ENCODE data around the gene CHCHD2. TPM values are rescaled to one million over a fixed set of nuclear protein-coding genes. Genes with fewer than 3 reads are reported as not detected.
"Not testable (repeated sequence)": the region's sequence is repeated elsewhere in the genome, so short reads cannot be mapped to it uniquely, and the experiment has no call there.

The CHCHD2 gene
- total and polyA plus RNA-seq, 2 donors, result 350 to 550 TPM

- not testable (repeated sequence) for DNase-seq (ENCODE audit: low read depth in 6 of 9, low spot score in 9 of 9); H3K4me3 ChIP-seq (ENCODE audit: low read length in 2 of 2); H3K4me1 ChIP-seq (ENCODE audit: control insufficient read depth in 2 of 2, insufficient read depth in 2 of 2, low read length in 2 of 2); H3K36me3 ChIP-seq (ENCODE audit: control insufficient read depth in 2 of 2, insufficient read depth in 2 of 2, low read length in 1 of 2); H3K27ac ChIP-seq (ENCODE audit: low read depth in 1 of 2, low read length in 1 of 2); H3K9me3 ChIP-seq (ENCODE audit: control insufficient read depth in 2 of 2, insufficient read depth in 1 of 2, low read length in 1 of 2); H3K27me3 ChIP-seq (ENCODE audit: control insufficient read depth in 2 of 2, insufficient read depth in 1 of 2, low read length in 1 of 2)
- WGBS, result 95% methylated on average over 6 of the region's 6 CpGs
Measured at GRCh38 chr7:56092388-56092787, 13.9 kb downstream of the CHCHD2 start.

GRCh38 chr7:56091591-56091990 lies 14.7 kb downstream of the CHCHD2 start:
- no peaks in the 10 kb centered on the region for H3K9me3 ChIP-seq (ENCODE audit: control insufficient read depth in 2 of 2, insufficient read depth in 1 of 2, low read length in 1 of 2)
- H3K4me3 ChIP-seq (ENCODE audit: low read length in 2 of 2), result no peak overlapping the region
- H3K4me1 ChIP-seq (ENCODE audit: control insufficient read depth in 2 of 2, insufficient read depth in 2 of 2, low read length in 2 of 2), result no peaks in the 10 kb centered on the region
- WGBS, result 98% methylated on average over 3 of the region's 3 CpGs
- no peak overlapping the region for H3K27ac ChIP-seq (ENCODE audit: low read depth in 1 of 2, low read length in 1 of 2)
- no peak for DNase-seq (ENCODE audit: low read depth in 6 of 9, low spot score in 9 of 9)
- peaks cover 2 to 6% of the 10 kb centered on the region in 2 donors for H3K36me3 ChIP-seq (ENCODE audit: control insufficient read depth in 2 of 2, insufficient read depth in 2 of 2, low read length in 1 of 2)
- H3K27me3 ChIP-seq (ENCODE audit: control insufficient read depth in 2 of 2, insufficient read depth in 1 of 2, low read length in 1 of 2), result no peaks in the 10 kb centered on the region

- H3K27ac ChIP-seq (ENCODE audit: low read depth in 1 of 2, low read length in 1 of 2), result no peak overlapping the region
- peaks cover 6 to 8% of the 10 kb centered on the region in 2 donors for H3K36me3 ChIP-seq (ENCODE audit: control insufficient read depth in 2 of 2, insufficient read depth in 2 of 2, low read length in 1 of 2)
- H3K4me1 ChIP-seq (ENCODE audit: control insufficient read depth in 2 of 2, insufficient read depth in 2 of 2, low read length in 2 of 2), result no peaks in the 10 kb centered on the region
- no peaks in the 10 kb centered on the region for H3K9me3 ChIP-seq (ENCODE audit: control insufficient read depth in 2 of 2, insufficient read depth in 1 of 2, low read length in 1 of 2)
- no peaks in the 10 kb centered on the region for H3K27me3 ChIP-seq (ENCODE audit: control insufficient read depth in 2 of 2, insufficient read depth in 1 of 2, low read length in 1 of 2)
- 97% methylated on average over 16 of the region's 16 CpGs for WGBS
- DNase-seq (ENCODE audit: low read depth in 6 of 9, low spot score in 9 of 9), result no peak
- H3K4me3 ChIP-seq (ENCODE audit: low read length in 2 of 2), result no peak overlapping the region
Measured at GRCh38 chr7:56087445-56087844, 18.8 kb downstream of the CHCHD2 start.

- 97% methylated on average over 7 of the region's 7 CpGs for WGBS
- peaks cover 8 to 12% of the 10 kb centered on the region in 2 donors for H3K36me3 ChIP-seq (ENCODE audit: control insufficient read depth in 2 of 2, insufficient read depth in 2 of 2, low read length in 1 of 2)
- no peak overlapping the region for H3K27ac ChIP-seq (ENCODE audit: low read depth in 1 of 2, low read length in 1 of 2)
Measured at GRCh38 chr7:56086761-56087160, 19.5 kb downstream of the CHCHD2 start.

GRCh38 chr7:56083150-56083785 lies 23.0 kb downstream of the CHCHD2 start:
- WGBS, result 93% methylated on average over 13 of the region's 13 CpGs
- Histone ChIP-seq H3K27ac (ENCODE audit: low read depth in 1 of 2, low read length in 1 of 2) (no peak overlapping the region), H3K36me3 (ENCODE audit: control insufficient read depth in 2 of 2, insufficient read depth in 2 of 2, low read length in 1 of 2) (peaks cover 37% of the 10 kb centered on the region in 2 donors), H3K9me3 (ENCODE audit: control insufficient read depth in 2 of 2, insufficient read depth in 1 of 2, low read length in 1 of 2) (no peaks in the 10 kb centered on the region), H3K27me3 (ENCODE audit: control insufficient read depth in 2 of 2, insufficient read depth in 1 of 2, low read length in 1 of 2) (no peaks in the 10 kb centered on the region), H3K4me3 (ENCODE audit: low read length in 2 of 2) (no peak overlapping the region), H3K4me1 (ENCODE audit: control insufficient read depth in 2 of 2, insufficient read depth in 2 of 2, low read length in 2 of 2) (peaks cover 0 to 4% of the 10 kb centered on the region in 2 donors)
- DNase-seq (ENCODE audit: low read depth in 6 of 9, low spot score in 9 of 9), result no peak

More at GRCh38 chr7:56086761-56087160, 19.5 kb downstream of the CHCHD2 start:
- H3K4me3 ChIP-seq (ENCODE audit: low read length in 2 of 2), result no peak overlapping the region
- H3K4me1 ChIP-seq (ENCODE audit: control insufficient read depth in 2 of 2, insufficient read depth in 2 of 2, low read length in 2 of 2), result no peaks in the 10 kb centered on the region
- no peaks in the 10 kb centered on the region for H3K27me3 ChIP-seq (ENCODE audit: control insufficient read depth in 2 of 2, insufficient read depth in 1 of 2, low read length in 1 of 2)
- H3K9me3 ChIP-seq (ENCODE audit: control insufficient read depth in 2 of 2, insufficient read depth in 1 of 2, low read length in 1 of 2), result no peaks in the 10 kb centered on the region
- no peak for DNase-seq (ENCODE audit: low read depth in 6 of 9, low spot score in 9 of 9)

GRCh38 chr7:56081626-56082340 lies 24.5 kb downstream of the CHCHD2 start:
- Histone ChIP-seq H3K9me3 (ENCODE audit: control insufficient read depth in 2 of 2, insufficient read depth in 1 of 2, low read length in 1 of 2) (no peaks in the 10 kb centered on the region), H3K27ac (ENCODE audit: low read depth in 1 of 2, low read length in 1 of 2) (no peak overlapping the region), H3K4me1 (ENCODE audit: control insufficient read depth in 2 of 2, insufficient read depth in 2 of 2, low read length in 2 of 2) (peaks cover 0 to 4% of the 10 kb centered on the region in 2 donors), H3K4me3 (ENCODE audit: low read length in 2 of 2) (no peak overlapping the region), H3K27me3 (ENCODE audit: control insufficient read depth in 2 of 2, insufficient read depth in 1 of 2, low read length in 1 of 2) (no peaks in the 10 kb centered on the region), H3K36me3 (ENCODE audit: control insufficient read depth in 2 of 2, insufficient read depth in 2 of 2, low read length in 1 of 2) (peaks cover 42 to 47% of the 10 kb centered on the region in 2 donors)
- WGBS, result 98% methylated on average over 29 of the region's 29 CpGs
- DNase-seq (ENCODE audit: low read depth in 6 of 9, low spot score in 9 of 9), result no peak

- H3K27me3 ChIP-seq (ENCODE audit: control insufficient read depth in 2 of 2, insufficient read depth in 1 of 2, low read length in 1 of 2); H3K4me3 ChIP-seq (ENCODE audit: low read length in 2 of 2); DNase-seq (ENCODE audit: low read depth in 6 of 9, low spot score in 9 of 9); H3K9me3 ChIP-seq (ENCODE audit: control insufficient read depth in 2 of 2, insufficient read depth in 1 of 2, low read length in 1 of 2); H3K4me1 ChIP-seq (ENCODE audit: control insufficient read depth in 2 of 2, insufficient read depth in 2 of 2, low read length in 2 of 2); H3K27ac ChIP-seq (ENCODE audit: low read depth in 1 of 2, low read length in 1 of 2): not testable (repeated sequence)
- peaks cover 41 to 49% of the 10 kb centered on the region in 2 donors for H3K36me3 ChIP-seq (ENCODE audit: control insufficient read depth in 2 of 2, insufficient read depth in 2 of 2, low read length in 1 of 2)
- 97% methylated on average over 28 of the region's 28 CpGs for WGBS
Measured at GRCh38 chr7:56080726-56081435, 25.4 kb downstream of the CHCHD2 start.

- 92% methylated on average over 12 of the region's 12 CpGs for WGBS
- Histone ChIP-seq H3K4me3 (ENCODE audit: low read length in 2 of 2) (no peak overlapping the region), H3K27me3 (ENCODE audit: control insufficient read depth in 2 of 2, insufficient read depth in 1 of 2, low read length in 1 of 2) (no peaks in the 10 kb centered on the region), H3K27ac (ENCODE audit: low read depth in 1 of 2, low read length in 1 of 2) (no peak overlapping the region), H3K9me3 (ENCODE audit: control insufficient read depth in 2 of 2, insufficient read depth in 1 of 2, low read length in 1 of 2) (no peaks in the 10 kb centered on the region), H3K36me3 (ENCODE audit: control insufficient read depth in 2 of 2, insufficient read depth in 2 of 2, low read length in 1 of 2) (peaks cover 44 to 51% of the 10 kb centered on the region in 2 donors), H3K4me1 (ENCODE audit: control insufficient read depth in 2 of 2, insufficient read depth in 2 of 2, low read length in 2 of 2) (peaks cover 0 to 4% of the 10 kb centered on the region in 2 donors)
- no peak for DNase-seq (ENCODE audit: low read depth in 6 of 9, low spot score in 9 of 9)
Measured at GRCh38 chr7:56079450-56080185, 26.7 kb downstream of the CHCHD2 start.
